GM19372 (cell line): ENCODE measurements around the gene CEMP1.
"Not testable (repeated sequence)": the region's sequence is repeated elsewhere in the genome, so short reads cannot be mapped to it uniquely, and the experiment has no call there.

Experiments
- ATAC-seq: cut with Tn5 transposase; IDR thresholded peaks from one replicate; pipeline ENCODE4 v1.9.1; 2021; ENCODE audit warnings: mild to moderate bottlenecking, low read depth, moderate library complexity; ENCODE audit not compliant: unreplicated experiment

Gene CEMP1, protein sequence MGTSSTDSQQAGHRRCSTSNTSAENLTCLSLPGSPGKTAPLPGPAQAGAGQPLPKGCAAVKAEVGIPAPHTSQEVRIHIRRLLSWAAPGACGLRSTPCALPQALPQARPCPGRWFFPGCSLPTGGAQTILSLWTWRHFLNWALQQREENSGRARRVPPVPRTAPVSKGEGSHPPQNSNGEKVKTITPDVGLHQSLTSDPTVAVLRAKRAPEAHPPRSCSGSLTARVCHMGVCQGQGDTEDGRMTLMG

DNA sequence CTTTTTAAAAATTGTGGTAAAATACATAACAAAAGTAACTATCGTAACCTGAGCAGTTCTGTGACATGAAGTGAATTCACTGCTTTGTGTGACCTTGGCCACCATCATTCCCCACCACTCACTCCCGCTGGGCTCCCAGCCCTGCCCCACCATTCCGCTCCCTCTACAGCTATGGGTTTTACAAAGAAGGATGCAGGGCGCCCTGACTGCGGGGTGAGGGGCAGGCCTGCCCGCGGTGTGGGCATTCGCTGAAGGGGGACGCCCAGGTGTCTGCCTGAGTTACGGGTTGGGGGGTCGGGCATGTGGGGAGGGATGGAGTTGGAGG lies at the start of gene CEMP1:
Gene CEMP1 (minus strand): TSS at position 38 of the 325 bp plus-strand sequence. CDS start 335 bp downstream, outside the sequence.
- ATAC-seq = no peak

GRCh38 chr16:2580818-2581217 lies 49.6 kb upstream of the CEMP1 start:
- ATAC-seq = not testable (repeated sequence)

- ATAC-seq = not testable (repeated sequence)
Measured at GRCh38 chr16:2580143-2580542, 48.9 kb upstream of the CEMP1 start.

DNA sequence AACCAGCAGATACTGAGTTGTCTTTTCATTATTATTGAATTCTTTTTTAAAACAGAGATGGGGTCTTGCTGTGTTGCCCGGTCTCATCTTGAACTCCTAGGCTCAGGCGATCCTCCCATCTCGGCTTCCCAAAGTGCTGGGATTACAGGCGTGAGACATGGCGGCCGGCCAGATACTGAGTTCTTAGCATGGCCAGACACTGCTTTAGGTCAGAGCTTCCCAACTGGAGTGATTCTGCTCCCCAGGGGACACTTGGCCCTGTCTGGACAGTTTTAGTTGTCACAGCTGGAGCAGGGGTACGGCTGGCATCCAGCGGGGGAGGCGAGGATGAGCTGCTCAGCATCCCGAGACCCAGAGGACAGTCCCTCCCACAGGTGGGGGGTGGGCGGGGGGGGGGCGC lies 47.7 kb upstream of the CEMP1 start:
- not testable (repeated sequence) for ATAC-seq

DNA sequence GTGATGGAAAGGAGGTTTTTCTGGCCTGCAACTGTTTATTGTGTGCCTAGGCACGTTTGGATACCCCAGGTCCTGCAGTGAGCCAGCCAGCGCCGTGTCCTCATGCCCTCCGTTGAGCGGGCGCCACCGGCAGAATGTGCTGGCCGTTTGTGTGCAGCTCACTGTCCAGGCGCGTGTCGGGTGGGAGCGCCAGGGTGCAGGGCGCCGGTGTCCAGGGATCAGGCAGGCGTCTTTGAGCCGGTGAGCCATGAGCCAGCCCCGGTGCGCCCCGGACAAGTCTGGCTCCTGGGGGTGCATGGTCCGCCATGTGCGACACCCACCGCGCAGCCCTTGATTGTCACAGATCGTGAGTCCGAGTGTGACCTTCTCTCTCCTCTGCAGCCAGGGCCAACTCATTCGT lies 45.8 kb upstream of the CEMP1 start:
- not testable (repeated sequence) for ATAC-seq

GRCh38 chr16:2575839-2576238 lies 44.6 kb upstream of the CEMP1 start:
- ATAC-seq = not testable (repeated sequence)

GRCh38 chr16:2572704-2573103 lies 41.5 kb upstream of the CEMP1 start:
- ATAC-seq = not testable (repeated sequence)

- not testable (repeated sequence) for ATAC-seq
Measured at GRCh38 chr16:2568573-2568972, 37.4 kb upstream of the CEMP1 start.

DNA sequence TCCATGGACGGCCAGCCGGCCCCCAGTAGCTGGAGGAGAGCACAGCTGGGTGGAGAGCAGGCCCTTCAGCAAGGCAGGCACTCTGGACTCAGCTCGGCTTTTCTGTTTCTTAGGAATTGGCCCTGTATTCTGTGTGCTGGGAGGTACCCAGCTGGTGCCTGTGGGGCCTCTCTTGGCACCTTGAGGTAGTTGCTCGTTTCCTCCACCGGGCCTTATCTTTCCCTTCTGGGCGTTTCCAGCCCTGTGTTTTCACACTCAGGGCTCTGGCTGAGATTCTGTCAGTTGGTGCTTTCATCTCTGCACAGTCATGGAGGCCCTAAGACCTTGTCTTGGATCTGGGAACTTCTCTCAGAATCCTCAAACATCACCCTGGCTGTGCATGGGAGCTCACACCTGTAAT lies 36.3 kb upstream of the CEMP1 start:
- not testable (repeated sequence) for ATAC-seq

DNA sequence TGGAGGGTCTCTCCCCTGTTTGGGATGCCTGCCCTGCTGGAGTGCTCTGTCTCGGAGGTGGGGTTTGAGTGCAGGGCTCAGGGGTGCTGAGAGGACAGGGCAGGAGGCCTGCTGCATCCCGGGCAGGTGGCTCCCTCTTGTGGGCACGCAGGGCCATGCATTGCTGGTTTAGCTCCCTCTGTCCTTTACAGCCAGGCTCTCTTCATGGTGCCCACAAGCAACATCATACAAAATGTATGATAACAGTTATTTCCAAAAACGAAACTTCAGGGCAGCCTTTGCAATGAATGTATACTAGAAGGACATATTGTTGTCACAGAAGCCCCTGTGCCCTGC lies 29.6 kb upstream of the CEMP1 start:
- ATAC-seq = not testable (repeated sequence)

GRCh38 chr16:2560131-2560797 lies 29.1 kb upstream of the CEMP1 start:
- ATAC-seq = not testable (repeated sequence)

DNA sequence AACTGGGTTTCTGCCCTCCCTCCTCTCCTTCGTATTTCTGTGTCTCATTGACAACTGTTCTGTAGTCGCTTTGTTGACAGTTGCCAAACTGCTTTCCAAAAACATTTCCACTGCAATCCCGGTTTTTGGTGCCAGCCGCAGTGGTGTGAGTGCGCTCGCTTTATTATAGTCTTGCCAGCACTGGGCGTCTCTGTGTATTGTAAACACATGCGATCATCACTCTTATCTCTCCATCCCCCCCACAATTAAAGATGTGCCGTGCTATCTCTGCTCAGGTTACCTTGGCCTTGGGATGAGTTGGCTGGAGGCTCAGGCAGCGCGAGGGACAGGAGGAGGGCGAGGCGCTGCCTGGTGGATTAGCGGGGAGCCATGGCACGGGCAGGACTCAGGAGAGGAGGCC lies 25.9 kb upstream of the CEMP1 start:
- ATAC-seq = not testable (repeated sequence)

DNA sequence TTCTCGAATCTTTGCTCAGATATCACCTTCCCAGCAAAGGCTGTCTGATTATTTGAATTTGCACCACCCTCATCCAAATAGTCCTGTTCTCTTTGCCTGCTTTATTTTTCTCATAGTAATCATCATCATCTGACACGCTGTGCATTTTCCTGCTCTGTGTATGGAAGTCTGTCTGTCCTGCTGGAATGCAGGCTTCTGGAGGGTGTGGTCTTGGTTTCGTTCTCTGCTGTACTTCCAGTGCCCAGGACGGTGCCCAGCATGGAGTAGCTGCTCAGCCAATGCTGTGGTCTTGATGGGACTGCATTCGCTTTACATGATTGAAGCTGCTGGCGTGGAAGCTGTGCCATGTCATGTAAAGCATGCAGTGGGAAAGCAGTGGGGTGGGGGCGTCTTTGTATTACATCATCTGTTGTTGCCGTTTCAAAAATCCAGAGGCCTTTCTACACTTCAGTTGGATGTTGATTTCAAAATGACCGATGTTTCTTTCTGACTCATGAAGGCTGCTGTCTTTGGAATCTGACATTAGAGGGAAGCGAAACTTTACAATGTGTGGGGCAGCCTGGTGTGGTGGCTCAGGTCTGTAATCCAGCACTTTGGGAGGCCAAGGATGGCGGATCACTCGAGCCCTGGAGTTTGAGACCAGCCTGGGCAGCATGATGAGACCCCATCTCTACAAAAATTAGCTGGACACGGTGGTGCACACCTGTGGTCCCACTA lies 23.7 kb upstream of the CEMP1 start:
- ATAC-seq = not testable (repeated sequence)

- ATAC-seq = not testable (repeated sequence)
Measured at GRCh38 chr16:2551420-2551889, 20.2 kb upstream of the CEMP1 start.

GRCh38 chr16:2550283-2550878 lies 19.2 kb upstream of the CEMP1 start:
- not testable (repeated sequence) for ATAC-seq

GRCh38 chr16:2543771-2544170 lies 12.6 kb upstream of the CEMP1 start:
- not testable (repeated sequence) for ATAC-seq

- not testable (repeated sequence) for ATAC-seq
Measured at GRCh38 chr16:2541409-2541808, 10.2 kb upstream of the CEMP1 start.

DNA sequence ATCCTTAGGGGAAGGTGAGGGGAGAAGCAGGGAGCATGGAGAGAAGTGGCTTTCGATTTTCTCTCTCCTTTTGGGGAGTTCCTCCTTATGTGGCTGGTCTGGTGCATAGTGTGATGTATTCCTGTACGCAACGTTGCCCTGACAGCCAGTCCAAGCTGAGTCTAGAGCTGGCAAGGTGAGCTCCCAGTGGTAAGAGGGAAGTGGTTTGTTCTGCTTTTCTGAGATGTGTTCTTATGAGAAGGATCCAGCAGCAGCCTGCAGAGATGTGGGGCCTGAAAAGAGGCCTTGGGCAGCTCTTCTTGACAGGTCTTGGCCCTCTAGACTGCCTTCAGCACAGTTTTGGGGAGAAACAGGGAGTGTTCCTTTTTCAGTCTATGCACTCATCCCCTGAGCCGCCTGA lies 9.7 kb upstream of the CEMP1 start:
- not testable (repeated sequence) for ATAC-seq

DNA sequence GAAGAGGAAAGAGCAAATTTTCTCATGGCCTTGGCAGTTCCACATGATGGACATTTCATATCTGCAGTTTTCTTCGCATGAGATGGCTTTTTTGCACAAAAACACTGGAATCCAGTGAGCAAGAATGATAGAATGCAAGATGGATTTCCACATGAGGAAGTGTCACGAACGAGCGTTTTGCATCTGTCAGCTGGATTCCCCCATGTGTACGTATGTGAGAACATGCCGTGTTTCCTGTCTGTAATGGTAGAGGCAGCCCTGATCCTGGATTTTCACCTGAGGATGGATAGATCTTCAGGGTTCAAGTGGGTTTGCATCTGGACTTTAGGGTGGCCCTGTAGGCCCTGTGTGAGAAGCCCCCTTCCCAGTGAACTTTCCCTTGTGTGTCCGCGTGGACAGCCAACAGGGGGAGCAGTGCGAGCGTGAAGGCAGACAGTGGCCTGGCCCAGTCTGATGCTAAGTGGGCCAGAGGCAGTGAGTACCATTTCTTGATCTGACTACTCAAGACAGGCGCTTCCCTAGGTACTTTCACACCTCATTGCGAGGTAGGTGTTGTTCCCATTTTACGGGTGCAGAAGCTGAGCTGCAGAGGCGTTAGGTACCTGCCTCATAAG lies 8.7 kb upstream of the CEMP1 start:
- not testable (repeated sequence) for ATAC-seq

GRCh38 chr16:2539192-2539844 lies 8.1 kb upstream of the CEMP1 start:
- not testable (repeated sequence) for ATAC-seq
